GM18526 (cell line): ENCODE measurements around the gene NACC1.

Experiments
- POLR2A ChIP-seq: IDR thresholded peaks from 3 replicates; pipeline ENCODE4 v1.6.1; 2011; ENCODE audit not compliant: insufficient read length; ENCODE audit errors: extremely low read depth

Gene NACC1

GRCh38 chr19:13102666-13103580 is 15.1 kb upstream of the NACC1 start, which contains the start of gene LYL1:
LYL1 (minus strand) TSS chr19:13102858; CDS start chr19:13101171, 1,687 bp downstream.
- peak; percentile 66 for TF ChIP-seq POLR2A

GRCh38 chr19:13103581-13104359 is 14.3 kb upstream of the NACC1 start:
- TF ChIP-seq POLR2A: no peak

GRCh38 chr19:13104360-13104847 is 13.7 kb upstream of the NACC1 start:
- TF ChIP-seq POLR2A: no peak

- TF ChIP-seq POLR2A: no peak
These were observed 13.0 kb upstream of the NACC1 start for GRCh38 chr19:13104848-13105711.

- TF ChIP-seq POLR2A: no peak
These were observed 8.5 kb upstream of the NACC1 start for GRCh38 chr19:13109361-13110098.

- no peak for TF ChIP-seq POLR2A
These were observed 7.9 kb upstream of the NACC1 start for GRCh38 chr19:13110099-13110610.

GRCh38 chr19:13112555-13112954 is 5.5 kb upstream of the NACC1 start:
- TF ChIP-seq POLR2A: no peak

GRCh38 chr19:13115936-13116281 is 2.2 kb upstream of the NACC1 start:
- TF ChIP-seq POLR2A: no peak

GRCh38 chr19:13116282-13117175 is 1.5 kb upstream of the NACC1 start, which contains the start of gene TRMT1:
TRMT1 (minus strand) TSS chr19:13116740; CDS start chr19:13116399, 341 bp downstream.
- peak; percentile 13 for TF ChIP-seq POLR2A

- no peak for TF ChIP-seq POLR2A
These were observed 790 bp upstream of the NACC1 start for GRCh38 chr19:13117176-13117771.

- no peak for TF ChIP-seq POLR2A
These were observed 545 bp downstream of the NACC1 start for GRCh38 chr19:13118424-13119193.

- TF ChIP-seq POLR2A: no peak
These were observed 1.6 kb downstream of the NACC1 start for GRCh38 chr19:13119627-13120026.
